Posterior vena cava (tissue), 2 donors: ENCODE measurements around the gene MMP24OS. TPM values are rescaled to one million over a fixed set of nuclear protein-coding genes. Genes with fewer than 3 reads are reported as not detected.
"Not testable (repeated sequence)": the region's sequence is repeated elsewhere in the genome, so short reads cannot be mapped to it uniquely, and the experiment has no call there.

Experiments used
- DNase-seq: peaks from one replicate; pipeline ENCODE4 v3.0.0-alpha.2; 2020; ENCODE audit warnings: low spot score
- intact Hi-C, 2 donors: fragments of 100-400 bp; cut with DNase I; formaldehyde crosslinking; loops; one replicate each; pipeline versions ENCODE4 v1.14.1 to v1.14.2; 2022 to 2023
- long read RNA-seq, 2 donors: library from polyadenylated mRNA; unstranded; transcript quantifications; one replicate each; pipeline ENCODE4 v2.0.0, GENCODE V29; 2020 to 2021
- total RNA-seq, 2 donors: library from RNA; stranded (reverse); fragmentation: NEBNext Ultra II Directional; extraction: Animal tissue kit (Norgen Biotek cat#: 25700); gene quantifications; one replicate each; pipeline ENCODE4 v1.2.1, GENCODE V29; 2021
- donor health status: DM: yes; HTN: yes; CAD: no.
- donor health status: DM: yes; HTN: yes; CAD: no.

The MMP24OS gene
- 10 to 100 TPM; 40.4 to 54.6 TPM for total RNA-seq
- long read RNA-seq, donor 1, partial matches to known transcripts: 1 of 9 reads
- long read RNA-seq, donor 1, other reads (novel, unspliced or antisense): 2 of 9 reads
- long read RNA-seq, donor 2, partial matches to known transcripts: 8 of 9 reads
- long read RNA-seq, donor 2, other reads (novel, unspliced or antisense): 1 of 9 reads

DNA sequence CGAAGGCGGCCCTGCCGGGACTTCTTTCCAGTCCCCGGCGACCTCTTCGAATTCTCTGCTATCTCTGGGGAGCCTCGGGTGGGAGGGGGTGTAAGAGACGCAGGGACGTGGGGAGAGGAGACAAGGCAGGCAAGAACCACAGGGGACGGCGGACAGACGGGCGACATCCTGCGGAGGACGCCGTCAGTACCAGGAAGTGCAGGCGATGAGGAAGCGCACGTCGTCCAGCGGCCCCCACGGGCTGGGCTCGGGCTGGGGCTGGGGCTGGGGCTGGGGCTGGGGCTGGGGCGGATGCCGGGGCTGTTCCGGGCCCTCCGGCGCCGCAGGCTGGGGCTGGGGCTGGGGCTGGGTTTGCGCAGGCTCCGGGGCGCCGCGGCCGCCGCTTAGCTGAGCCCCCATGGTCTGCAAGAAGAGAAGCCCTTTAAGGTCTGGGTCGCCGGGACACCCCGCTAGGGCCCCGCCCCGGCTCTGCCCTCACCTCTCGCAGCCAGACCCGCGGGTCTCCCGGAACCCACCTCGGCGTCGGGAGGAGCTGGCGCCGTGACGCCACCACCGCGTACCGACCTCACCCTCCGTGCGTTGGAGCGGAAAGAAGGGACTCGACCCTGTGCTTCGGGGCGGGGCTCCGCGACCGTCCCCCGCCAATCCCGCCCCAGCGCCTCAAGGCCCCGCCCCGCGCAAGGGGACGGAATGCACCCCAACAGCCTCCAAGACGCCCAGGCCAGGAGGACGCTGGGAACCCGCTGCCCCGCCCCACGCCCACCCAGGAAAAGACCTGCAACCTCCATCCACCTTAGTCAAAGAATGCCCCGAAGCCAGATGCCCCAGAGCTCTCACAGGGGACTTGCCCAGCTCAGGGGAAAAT lies at the start of gene MMP24OS:
Gene MMP24OS (minus strand): TSS at position 592 of the 865 bp plus-strand sequence. CDS start 193 bp downstream, at position 399.
- intact Hi-C loops: loop anchor here in 1 of 2 donors (10.0 kb wide), 1 partner anchor 183 kb away; the partner anchor contains the start of gene TRPC4AP
- peak; percentile 98 for DNase-seq

DNA sequence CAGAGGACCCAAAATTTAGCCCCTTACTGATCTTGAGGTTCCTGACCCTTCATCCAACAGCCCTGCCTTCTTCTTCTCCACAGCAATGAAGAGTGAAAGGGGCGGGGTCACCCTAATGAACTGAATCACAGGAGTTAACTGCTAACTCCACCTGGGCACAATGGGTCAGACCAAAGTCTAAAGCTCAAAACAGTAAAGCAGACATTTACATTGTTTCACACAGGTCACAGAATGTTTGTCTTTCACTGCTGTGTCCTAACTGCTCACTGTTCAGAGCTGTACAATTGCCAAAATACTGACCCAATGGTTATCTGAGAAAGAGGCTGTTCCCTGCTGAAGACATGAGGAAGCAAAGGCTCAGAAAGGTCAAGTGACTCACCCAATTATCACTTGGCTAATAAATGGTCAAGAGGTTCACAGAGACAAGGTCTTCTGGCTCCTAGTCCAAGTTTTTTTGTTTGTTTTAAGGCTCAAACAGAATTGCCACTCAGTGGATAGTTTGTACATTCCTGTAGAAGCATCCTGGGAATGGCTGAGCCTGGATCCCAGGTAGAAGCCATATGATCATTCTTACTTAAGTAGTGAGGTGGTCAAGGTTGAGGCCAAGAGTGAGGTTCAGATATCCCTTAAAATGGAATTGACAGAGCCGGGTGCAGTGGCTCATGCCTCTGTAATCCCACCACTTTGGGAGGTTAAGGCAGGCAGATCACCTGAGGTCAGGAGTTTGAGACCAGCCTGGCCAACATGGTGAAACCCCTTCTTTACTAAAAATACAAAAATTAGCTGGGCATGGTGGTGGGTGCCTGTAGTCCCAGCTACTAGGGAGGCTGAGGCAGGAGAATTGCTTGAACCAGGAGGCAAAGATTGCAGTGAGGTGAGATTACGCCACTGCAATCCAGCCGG lies 49.4 kb upstream of the MMP24OS start:
- intact Hi-C loops: no loop called here
- DNase-seq: no peak

DNA sequence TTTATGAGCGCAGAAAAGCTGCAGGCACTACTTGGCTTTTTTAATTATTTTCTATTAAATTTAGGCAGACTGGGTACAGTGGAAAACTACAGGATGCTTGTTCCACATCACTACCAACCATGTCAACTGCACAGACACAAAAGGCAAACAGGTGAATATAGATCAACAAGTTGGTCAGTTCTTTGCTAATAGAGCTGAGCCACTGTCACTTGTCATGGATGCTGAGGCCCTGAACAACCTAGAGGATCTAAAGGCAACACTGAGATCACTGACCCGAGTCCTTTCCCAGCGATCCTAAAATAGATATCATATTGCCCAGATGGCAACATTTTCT lies 48.8 kb upstream of the MMP24OS start:
- DNase-seq: no peak
- intact Hi-C loops: no loop called here

DNA sequence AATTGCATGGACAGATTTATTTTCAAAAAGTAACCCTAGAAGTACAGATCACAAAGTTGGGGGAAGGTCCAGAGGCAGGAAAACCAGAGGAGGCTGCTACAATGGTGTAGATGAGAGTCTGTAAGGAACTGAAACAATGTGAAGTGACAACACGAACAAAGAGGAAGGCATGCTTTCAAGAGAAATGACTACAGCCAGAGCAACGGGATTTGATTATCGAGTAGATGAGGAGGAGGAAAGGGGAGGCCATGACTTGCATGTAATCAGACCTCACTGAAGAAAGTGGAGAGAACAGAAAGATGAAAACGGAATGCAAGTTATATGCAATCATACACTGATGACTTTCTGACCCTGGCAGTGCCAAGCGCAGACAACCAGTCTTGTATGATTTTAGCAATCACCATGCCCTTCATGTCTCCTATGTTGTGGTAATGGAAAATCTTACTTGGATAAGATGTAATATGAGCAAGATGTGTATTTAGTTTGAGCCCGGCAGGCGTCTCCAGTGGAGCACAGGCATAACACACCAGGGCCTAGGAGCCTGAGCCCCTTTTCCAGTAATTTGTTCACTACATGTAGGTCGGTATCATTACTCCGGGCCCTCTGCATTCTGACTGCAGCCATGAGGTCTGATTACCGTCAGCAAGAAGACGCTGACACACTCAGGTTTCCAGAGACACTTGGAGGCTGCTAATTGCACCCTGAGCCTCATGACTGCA lies 48.3 kb upstream of the MMP24OS start:
- DNase-seq: no peak
- intact Hi-C loops: no loop called here

DNA sequence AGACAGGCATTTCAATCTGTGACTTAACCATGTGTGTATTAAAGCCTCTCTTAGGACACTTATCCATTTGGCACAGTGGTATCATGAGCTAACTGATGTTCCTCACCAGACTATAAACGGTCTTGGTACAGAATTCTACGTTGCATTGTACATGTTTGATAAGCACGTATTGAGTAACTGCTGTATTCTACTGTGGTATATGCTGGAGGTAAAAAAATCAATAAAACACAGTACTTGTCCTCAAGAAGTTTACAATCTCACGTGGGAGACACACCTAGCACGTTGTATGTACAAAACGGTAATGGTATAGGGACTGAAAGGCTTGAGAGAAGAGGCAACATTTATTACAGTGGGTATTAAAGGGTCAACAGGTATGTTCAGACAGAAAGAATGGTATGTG lies 47.5 kb upstream of the MMP24OS start:
- intact Hi-C loops: no loop called here
- no peak for DNase-seq

GRCh38 chr20:35320396-35321126 lies 42.6 kb upstream of the MMP24OS start:
- no peak for DNase-seq
- intact Hi-C loops: no loop called here

GRCh38 chr20:35319871-35320197 lies 41.9 kb upstream of the MMP24OS start:
- intact Hi-C loops: no loop called here
- DNase-seq: no peak

DNA sequence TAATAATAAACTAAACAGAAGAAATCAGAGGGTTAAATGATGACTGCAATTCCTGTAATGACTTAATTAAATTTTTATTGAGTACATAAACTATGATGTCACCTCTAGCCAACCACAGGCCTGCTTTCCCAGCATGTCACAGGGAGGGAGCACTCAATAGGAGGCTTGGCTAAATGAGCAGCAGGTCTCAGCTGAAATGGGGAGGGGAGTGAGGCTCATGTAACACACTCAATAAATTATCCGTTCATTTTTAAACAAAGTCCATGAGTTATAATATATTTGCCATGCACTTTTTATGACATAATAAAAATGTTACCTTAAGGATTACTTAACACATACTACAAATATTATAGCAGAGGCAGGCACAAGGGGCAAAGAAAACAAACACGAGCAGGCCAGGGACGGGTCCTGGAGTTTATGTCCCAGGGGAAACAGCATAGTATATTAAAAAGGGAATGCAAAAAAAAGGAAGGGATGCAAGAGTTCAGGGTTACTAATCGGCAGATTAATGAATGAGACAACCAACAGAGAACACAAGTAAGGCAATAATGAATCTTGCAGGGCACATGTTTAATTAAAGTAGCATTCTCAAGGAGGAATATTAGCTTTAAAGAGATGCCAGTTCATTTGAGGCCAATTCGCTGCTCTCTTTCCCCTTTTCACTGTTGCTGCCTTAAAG lies 41.4 kb upstream of the MMP24OS start:
- DNase-seq: no peak
- intact Hi-C loops: no loop called here

GRCh38 chr20:35318502-35319157 lies 40.7 kb upstream of the MMP24OS start:
- no peak for DNase-seq
- intact Hi-C loops: no loop called here

- DNase-seq: no peak
- intact Hi-C loops: no loop called here
These were observed 39.7 kb upstream of the MMP24OS start for GRCh38 chr20:35317416-35318210.

DNA sequence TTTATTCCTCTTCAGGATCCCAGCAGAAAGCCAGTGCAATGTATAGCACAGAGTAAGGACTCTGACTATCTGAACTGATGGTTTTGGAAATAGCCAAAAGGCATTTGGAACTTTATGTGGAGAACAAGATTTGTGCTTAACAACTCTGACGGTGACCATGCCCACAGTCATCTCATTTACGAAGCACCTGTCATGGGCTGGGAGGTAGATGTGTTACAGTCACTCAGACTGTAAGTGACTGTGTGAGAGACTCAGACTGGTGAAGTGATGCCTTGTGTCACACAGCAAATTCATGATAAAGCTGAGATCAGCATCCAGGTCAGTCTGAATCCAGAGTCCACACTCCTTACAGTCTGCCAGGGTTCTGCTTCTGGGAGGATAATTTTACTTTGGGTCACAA lies 38.2 kb upstream of the MMP24OS start:
- DNase-seq: no peak
- intact Hi-C loops: no loop called here

DNA sequence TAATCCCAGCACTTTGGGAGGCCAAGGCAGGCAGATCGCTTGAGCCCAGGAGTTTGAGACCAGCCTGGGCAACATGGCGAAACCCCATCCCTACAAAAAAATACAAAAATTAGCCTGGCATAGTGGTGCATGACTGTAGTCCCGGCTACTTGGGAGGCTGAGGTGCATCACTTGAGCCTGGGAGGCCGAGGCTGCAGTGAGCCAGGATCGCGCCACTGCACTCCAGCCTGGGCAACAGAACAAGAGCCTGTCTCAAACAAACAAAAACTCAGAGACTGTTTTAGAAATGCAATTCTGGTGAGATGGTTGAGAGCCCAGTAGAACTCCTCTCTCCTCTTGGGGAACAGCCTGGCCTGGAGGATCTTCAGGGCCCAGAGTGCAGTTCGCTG lies 37.7 kb upstream of the MMP24OS start:
- DNase-seq, intact Hi-C loops: not testable (repeated sequence)

DNA sequence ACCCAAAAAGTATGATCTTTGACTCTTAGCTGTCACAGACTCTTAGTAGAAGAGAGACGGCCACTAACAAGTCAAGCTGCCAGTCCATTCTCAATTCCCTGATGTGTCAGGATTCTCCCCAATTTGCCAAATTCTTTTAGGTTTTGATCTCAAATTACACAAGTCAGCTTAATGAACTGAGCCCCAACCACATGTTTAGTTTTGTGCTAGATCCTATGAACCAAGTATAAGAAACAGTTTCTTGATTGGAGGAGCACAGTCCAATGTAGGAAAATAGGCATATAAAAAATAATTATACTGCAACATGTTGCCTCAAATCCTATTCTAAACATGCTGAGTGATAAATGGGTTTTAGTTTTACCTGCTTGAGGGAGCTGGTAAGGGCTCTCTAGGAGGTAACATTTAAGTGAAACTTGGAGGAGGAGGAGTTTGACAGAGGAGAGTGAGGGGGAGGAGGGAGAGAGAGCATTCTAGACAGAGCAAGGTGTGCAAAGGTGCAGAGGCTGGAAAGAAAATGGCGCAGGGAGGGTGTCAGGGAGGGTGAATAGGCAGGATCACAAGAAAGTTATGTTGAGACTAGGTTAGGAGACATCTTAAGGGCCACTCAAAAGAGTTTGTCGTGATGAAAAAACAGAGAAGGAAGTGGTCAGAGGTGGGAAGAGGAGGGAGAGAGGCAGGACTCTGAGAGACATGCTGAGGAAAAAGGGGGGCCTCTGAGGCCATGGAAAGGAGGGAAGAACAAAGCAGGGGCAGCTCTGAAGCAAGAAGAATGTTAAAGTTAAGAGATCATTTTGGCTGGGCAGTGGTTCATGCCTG lies 37.1 kb upstream of the MMP24OS start:
- intact Hi-C loops: no loop called here

GRCh38 chr20:35312318-35312717 lies 34.4 kb upstream of the MMP24OS start:
- no peak for DNase-seq
- intact Hi-C loops: no loop called here

More for the DNA sequence above, 37.1 kb upstream of the MMP24OS start:
- no peak for DNase-seq

DNA sequence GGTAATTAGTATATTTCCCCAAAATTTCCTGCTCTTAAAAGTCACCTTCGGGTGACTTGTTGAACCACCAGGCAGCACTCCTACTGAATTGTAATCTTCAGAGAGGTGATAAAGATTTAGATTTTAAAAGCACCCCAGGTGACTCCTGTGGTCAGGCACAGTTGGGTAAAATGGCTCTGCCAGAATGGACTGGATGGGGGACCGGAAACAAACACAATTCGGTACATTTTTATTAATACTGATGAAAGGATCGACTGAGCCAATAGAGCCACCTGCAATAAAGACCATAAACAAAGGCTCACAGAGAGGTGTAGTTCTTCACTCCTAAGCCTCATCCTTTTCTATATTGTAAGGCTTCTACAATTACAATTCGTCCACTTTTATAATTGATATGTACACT lies 33.9 kb upstream of the MMP24OS start:
- DNase-seq: no peak
- intact Hi-C loops: no loop called here

- intact Hi-C loops: no loop called here
- DNase-seq: no peak
These were observed 33.5 kb upstream of the MMP24OS start for GRCh38 chr20:35311409-35311808.
